Cortex of kidney (tissue), 1 donor: ENCODE results near the gene PRR7.
"Not testable (repeated sequence)": the region's sequence is repeated elsewhere in the genome, so short reads cannot be mapped to it uniquely, and the experiment has no call there.

Experiments
- DNase-seq: peaks from one replicate; lab custom pipeline; 2025; lab: John Stamatoyannopoulos, UW

The PRR7 gene, protein sequence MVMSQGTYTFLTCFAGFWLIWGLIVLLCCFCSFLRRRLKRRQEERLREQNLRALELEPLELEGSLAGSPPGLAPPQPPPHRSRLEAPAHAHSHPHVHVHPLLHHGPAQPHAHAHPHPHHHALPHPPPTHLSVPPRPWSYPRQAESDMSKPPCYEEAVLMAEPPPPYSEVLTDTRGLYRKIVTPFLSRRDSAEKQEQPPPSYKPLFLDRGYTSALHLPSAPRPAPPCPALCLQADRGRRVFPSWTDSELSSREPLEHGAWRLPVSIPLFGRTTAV

DNA sequence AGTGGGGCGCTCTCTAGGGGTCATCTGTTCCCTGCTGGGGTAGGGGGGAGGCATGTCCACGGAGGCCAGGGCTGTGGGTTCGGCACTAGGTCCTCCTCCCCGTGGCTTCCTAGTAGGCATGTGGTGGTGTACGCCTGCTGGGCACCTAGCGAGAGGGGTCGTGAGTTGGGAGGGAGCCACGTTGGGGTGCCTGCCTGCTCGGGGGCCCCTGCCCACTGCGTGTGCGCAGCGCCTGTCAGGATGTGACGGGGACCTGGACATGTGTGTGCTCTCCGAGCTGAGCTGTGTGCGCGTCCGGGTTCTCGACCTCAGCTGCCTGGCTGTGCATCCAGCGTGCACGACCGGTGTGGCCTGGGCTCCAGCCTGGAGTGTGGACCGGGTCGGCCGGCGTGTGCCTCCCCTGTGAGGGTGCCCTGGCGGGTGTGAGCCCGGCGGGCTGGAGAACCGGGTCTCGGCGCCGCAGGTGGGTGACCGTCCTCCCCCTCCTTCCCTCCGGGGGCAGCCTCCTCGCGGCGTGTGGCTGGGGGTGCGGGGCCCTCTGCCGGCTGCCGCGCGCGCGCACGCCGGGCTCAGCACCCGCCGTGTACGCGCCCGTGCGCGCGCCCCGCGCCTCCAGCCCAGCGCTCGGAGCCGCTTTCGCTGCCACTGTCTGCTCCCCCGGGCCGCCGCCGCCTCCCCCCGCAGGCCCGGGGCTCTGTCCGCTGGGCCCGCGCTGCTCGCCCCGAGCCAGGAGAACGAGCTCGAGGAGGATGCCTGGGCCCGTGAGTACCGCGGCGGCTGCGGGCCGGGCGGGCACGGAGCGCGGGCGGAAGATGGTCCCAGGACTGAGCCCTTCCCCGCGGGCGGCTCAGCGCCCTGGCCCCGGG, at the start of gene PRR7:
PRR7 (plus strand) TSS at position 615 of the 866 bp plus-strand sequence. CDS start 8,254 bp downstream, outside the sequence.
- DNase-seq = no peak

DNA sequence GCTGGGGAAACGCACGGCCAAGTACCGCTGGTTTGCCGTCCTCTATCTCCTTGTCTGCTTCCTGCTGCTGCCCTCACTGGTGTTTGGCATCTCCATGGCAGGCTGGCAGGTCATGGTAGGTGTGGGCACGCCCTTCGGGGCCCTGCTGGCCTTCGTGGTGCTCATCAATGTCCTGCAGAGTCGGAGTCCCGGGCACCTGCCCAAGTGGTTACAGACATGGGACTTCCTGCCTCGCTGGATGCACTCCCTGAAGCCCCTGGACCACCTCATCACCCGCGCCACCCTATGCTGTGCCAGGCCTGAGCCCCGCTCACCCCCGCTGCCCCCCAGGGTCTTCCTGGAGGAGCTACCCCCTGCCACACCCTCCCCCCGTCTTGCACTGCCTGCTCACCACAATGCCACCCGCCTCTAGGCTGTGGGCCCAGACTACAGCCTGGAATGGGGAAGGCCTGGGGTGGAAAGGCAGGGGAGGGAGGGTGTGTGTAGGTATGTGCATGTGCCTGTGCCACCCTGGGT, 48.7 kb upstream of the PRR7 start:
- no peak for DNase-seq

- no peak for DNase-seq
Observed at GRCh38 chr5:177399997-177400868, 46.4 kb upstream of the PRR7 start, which contains the start of gene PFN3. PFN3 (minus strand) TSS chr5:177400661; CDS start chr5:177400576, 85 bp downstream.

DNA sequence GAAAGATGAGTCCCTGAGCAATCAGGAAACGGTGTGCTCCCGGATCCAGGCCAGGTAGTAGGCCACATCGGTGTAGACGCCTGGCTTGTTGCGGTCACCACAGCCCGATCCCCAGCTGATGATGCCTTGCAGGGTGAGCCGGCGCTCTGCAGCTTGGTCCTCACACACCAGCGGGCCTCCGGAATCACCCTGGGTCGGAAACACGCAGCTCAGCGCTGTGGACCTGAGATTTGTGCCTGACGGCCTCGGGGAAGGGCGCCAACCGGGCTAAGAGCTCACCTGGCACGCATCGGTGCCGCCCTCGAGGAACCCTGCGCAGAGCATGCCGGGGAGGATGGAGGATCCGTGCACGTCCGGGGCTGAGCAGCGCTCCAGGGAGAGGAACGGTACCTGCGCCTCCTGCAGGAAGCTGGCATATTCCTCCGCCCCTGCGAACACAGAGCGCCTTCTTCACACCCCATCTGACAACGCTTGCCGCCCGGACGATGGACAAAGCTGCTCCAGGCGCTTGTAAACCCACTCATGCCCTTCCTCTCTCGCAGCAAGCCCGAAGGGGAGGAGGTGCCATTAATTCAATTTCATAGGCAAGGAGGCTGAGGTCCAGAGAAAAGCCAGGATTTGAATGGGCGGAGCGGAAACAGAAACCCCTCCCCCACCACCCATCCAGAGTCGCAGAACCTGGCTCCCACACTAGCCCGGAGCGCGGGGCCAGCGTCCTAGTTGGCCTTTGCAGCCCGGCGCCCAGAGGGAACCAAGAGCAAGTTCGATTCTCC, 44.2 kb upstream of the PRR7 start:
- no peak for DNase-seq

DNA sequence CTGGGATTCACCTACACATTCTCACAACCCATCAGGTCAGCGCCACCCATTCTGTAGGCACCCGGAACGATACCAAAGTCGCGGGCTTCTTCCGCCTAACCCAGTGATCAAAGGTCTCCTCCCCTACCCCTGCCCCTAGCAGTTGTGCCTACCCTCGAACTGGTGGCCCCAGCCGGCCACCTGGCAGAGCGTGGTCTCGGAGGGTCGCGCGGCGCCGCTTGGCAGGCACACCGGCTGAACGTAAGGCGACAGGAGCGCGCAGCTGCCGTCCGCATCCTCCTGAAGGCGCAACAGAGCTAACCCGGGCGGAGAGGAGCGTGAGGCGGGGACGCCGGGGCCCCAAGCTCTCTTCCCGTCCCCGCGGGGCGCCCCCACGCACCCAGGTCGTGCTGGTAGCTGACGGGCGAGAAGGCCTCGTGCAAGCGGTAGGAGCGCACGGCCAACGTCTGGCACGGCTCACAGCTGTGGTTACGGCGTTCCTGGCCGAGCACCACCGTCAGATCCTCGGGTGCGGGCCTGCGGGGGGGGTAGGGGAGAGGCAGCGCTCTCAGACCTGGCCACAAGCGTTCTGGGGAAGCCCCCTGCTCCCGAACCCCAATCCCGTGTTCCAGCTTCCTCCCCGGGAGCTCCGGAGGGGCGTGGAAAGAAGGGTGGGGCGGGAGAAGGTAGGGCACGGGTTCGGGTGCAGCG, 43.4 kb upstream of the PRR7 start:
- DNase-seq = no peak

DNA sequence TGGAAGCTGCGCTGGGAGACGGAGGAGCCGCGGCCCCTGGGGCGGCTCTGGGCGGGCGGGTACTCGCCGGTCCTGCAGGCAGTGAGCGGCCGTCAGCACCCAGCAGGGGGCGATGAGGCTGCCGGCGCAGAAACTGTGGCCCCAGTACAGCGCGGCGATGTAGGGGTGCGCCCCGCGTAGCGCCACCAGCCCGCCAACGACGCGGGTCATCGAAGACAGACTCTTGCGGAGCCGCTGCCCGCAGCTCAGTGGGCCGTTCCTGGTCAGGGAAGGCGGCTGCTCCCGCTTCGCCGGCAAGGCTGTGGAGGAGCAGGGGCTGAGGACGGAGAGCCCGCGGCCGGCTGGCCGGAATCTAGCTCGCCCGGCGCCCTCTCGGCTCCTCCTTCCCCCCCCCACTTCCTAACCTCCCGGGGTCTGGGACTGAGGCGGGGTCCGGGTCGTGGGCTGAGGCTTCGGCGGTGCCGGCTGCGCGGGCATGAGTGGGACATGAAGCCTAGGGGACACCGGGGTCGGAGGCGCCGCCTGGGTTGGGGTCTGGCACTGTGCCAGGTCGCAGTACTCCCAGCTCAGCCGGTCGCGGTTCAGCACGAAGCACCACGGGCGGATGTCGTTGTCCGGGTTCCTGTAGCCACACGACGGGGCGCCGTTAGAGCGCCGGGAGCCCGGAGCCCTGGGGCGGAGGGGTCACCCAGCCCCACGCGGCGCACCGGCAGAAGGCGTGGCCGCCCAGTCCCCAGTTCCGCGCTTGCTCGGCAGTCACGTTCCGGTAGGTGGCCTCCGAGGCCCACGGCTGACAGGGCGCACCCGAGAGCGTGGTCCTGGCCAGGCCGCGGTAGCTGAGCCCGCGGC, 42.6 kb upstream of the PRR7 start:
- DNase-seq = no peak

GRCh38 chr5:177404641-177405179, 41.9 kb upstream of the PRR7 start:
- no peak for DNase-seq

GRCh38 chr5:177405312-177405711, 41.3 kb upstream of the PRR7 start:
- no peak for DNase-seq

DNA sequence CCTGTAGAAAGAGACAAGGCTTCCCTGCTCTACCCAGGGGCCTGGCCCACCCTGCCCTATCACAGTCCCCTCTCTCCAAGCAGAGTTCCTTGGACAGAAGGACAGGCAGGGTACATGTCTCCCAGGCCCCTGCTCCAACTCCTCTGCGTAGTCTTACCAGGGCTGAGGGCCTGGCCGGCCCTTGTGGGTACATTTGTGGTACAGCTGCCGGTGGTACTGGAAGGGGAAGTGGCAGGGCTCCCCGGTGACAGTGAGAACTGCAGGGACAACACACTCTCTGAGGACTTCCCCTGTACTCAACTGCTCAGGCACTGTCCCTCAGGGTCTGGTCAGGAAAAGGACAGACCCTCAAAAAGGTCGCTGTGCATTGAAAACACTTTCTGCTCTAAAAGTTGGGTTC, 40.8 kb upstream of the PRR7 start:
- no peak for DNase-seq

DNA sequence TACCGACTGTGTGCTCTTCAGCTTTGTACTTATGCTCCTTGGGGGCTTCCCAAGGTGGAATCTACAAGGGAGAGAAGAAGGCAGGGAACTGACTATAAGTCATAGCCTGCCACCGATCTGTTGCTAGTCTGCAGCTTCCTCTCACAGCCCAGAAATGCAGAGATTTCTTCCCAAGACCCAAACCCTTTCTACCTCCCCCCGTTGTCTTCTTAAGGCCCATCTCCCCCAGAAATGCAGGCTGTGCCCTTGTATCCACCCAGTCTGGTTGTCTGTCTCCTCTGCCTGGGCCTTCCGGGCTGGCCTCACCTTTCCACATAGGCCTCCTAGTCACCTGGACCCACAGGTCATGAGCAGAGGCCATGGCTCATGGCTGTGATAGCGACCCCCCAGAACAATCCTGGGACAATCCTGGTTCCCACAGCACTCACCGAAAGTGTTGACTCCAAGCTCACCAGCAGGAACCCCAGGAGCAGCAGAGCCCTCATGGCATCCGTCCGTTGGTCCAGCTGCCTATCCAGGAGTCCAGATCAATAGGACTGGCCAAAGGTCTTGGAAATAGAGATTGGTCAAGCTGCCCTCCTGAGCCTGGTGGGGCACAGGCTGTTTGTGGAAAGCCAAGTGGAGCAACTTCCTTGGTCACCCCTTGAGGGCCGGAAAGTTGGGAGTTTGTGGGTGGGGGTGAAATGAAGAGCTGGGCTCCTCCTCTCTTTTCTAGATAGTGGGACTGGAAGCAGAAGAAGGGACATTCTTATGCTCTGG, 37.4 kb upstream of the PRR7 start, which contains the start of gene F12:
F12 (minus strand) TSS at position 522 of the 759 bp plus-strand sequence; CDS start at position 485, 37 bp downstream.
- DNase-seq = no peak

DNA sequence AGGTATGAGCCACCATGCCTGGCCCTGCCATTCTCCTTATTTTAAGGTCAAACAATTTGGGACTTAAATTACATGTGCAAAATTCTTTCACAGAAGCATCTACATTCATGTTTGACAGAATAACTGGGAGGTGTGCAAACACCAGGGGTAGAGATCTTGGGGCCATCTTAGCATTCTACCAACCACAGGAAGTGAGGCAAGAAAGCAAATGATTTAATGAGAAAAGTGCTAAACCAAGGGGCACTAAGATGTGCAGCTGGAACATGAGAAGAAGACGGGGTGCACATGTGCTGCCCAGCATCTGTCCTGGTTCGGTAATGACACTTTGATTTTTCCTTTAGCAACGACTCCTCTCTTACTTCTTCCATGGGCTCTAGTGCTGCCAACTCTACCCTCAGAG, 36.0 kb upstream of the PRR7 start:
- no peak for DNase-seq

DNA sequence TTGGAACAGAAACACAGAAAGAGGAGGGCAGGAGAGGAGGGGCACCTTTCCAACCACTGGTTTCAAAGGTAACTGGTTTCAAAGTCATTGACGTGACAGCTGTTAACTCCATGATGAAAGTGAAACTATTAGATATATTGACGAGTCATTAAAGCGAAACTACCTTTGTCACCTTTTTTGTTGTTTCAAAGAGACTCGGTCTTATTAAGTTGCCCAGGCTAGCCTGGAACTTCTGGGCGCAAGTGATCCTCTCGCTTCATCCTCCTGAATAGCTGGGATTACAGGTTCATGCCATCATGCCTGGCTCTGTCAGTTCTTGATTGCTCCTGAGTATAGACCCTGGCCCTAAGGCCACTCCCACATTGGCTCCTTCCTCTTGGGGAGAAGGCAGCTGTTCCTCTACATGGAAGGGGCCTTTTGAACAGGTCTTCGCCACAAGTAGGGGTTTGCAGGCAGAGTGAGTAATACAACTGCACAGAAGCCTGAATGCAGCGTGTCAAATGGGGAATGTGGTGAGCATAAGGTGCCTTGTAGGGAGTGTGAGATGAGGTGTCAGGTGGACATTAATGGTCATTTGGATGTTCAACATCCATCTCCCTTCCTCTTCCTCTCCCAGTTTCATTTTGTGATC, 33.9 kb upstream of the PRR7 start:
- DNase-seq = no peak

DNA sequence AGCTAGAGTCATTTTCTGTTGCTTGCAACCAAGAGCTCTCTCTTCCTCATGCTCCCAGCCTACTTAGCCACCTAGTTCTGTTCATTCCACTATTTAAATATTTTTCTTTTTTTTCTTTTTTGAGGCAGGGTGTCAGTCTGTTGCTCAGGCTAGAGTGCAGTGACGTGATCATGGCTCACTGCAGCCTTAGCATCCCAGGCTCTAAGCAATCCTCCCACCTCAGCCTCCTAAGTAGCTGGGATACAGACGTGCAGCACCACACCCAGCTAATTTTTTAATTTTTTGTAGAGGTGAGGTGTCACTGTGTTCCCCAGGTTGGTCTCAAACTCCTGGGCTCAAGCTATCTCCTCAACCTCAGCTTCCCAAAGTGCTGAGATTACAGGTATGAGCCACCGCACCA, 32.1 kb upstream of the PRR7 start:
- DNase-seq = no peak

DNA sequence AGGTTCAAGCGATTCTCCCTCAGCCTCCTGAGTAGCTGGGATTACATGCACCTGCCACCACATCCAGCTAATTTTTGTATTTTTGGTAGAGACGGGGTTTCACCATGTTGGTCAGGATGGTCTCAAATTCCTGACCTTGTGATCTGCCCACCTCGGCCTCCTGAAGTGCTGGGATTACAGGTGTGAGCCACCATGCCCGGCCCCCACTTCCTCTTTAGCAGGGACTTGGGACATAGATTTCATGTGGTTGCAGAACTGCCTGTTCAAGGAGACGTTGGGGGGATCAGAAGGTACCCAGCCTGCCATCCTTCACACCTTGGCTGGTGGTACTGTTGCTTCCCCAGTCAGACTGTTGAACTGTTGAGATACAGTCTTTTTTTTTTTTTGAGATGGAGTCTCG, 29.5 kb upstream of the PRR7 start:
- DNase-seq = not testable (repeated sequence)

- DNase-seq = no peak
Observed at GRCh38 chr5:177419046-177419445, 27.6 kb upstream of the PRR7 start.

- not testable (repeated sequence) for DNase-seq
Observed at GRCh38 chr5:177420472-177420871, 26.1 kb upstream of the PRR7 start.

DNA sequence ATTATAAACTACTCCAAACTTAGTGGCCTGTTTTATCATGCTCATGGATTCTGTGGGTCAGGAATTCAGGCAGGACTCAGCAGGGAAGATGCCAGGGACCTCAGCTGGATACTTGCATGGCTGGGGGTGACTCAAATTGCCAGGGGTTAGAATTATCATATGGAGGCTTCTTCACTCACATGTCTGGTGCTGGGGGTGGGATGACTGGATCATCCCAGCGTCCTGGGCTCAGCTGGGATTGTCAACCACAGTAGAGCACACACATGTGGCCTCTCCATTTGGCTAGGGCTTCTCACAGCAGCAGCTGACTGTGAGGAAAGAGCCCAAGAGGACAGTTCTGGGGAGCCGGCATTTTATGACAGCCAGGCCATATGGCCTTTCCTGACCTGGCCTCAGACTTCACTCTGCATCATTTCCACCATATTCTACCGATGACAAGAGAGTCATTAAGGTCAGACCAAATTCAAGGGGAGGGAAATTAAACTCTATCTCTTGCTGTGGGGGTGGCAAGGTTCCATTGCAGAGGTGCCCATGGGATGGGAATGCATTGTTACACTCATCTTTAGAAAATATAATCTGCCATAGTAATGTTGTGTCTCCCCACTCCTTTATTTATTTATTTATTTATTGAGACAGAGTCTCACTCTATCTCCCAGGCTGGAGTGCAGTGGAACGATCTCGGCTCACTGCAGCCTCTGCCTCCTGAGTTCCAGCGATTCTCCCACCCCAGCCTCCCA, 25.4 kb upstream of the PRR7 start:
- no peak for DNase-seq
